HG03095 (cell line): ENCODE measurements around the gene PRPF31.

Experiments
- ATAC-seq: cut with Tn5 transposase; IDR thresholded peaks from one replicate; pipeline ENCODE4 v1.9.1; 2021; ENCODE audit warnings: moderate library complexity; ENCODE audit not compliant: unreplicated experiment

The PRPF31 gene

GRCh38 chr19:54107876-54108490 lies 7.6 kb upstream of the PRPF31 start:
- no peak for ATAC-seq

- ATAC-seq, result no peak
Measured at GRCh38 chr19:54108496-54108895, 7.1 kb upstream of the PRPF31 start.

GRCh38 chr19:54109651-54110050 lies 5.9 kb upstream of the PRPF31 start:
- ATAC-seq, result no peak

- peak; percentile 3 for ATAC-seq
Measured at GRCh38 chr19:54114340-54115108, 1.0 kb upstream of the PRPF31 start.

GRCh38 chr19:54121259-54121658 lies 5.7 kb downstream of the PRPF31 start:
- no peak for ATAC-seq

GRCh38 chr19:54123682-54124081 lies 8.1 kb downstream of the PRPF31 start:
- ATAC-seq, result no peak

GRCh38 chr19:54124393-54124792 lies 8.8 kb downstream of the PRPF31 start:
- ATAC-seq, result no peak

- no peak for ATAC-seq
Measured at GRCh38 chr19:54125713-54126112, 10.2 kb downstream of the PRPF31 start.

- no peak for ATAC-seq
Measured at GRCh38 chr19:54127688-54128440, 12.3 kb downstream of the PRPF31 start.

- no peak for ATAC-seq
Measured at GRCh38 chr19:54128441-54128725, 12.8 kb downstream of the PRPF31 start.

GRCh38 chr19:54128796-54129616 lies 13.5 kb downstream of the PRPF31 start:
- no peak for ATAC-seq

GRCh38 chr19:54129617-54129996 lies 14.1 kb downstream of the PRPF31 start:
- ATAC-seq, result no peak

GRCh38 chr19:54133312-54133956 lies 17.9 kb downstream of the PRPF31 start:
- ATAC-seq, result no peak

GRCh38 chr19:54133957-54134590 lies 18.5 kb downstream of the PRPF31 start:
- no peak for ATAC-seq

GRCh38 chr19:54136086-54136863 lies 20.7 kb downstream of the PRPF31 start:
- no peak for ATAC-seq

- ATAC-seq, result peak; percentile 72
Measured at GRCh38 chr19:54136864-54137698, 21.5 kb downstream of the PRPF31 start.

GRCh38 chr19:54137699-54138488 lies 22.3 kb downstream of the PRPF31 start, which contains the start of gene CNOT3:
Gene CNOT3, plus strand, starts transcription at chr19:54137762. Its CDS starts 5,217 bp downstream, at chr19:54142979.
- no peak for ATAC-seq
